Spleen (tissue), 7 donors: ENCODE data around the gene GPAT3.

Experiments
- CTCF ChIP-seq, 11 experiments: fragments of 200-600 bp in 7 of 11; fragments of 450-650 bp in 4 of 11; sonication (generic) in 4 of 11; IDR thresholded peaks in 8 of 11; conservative IDR thresholded peaks in 3 of 11; 1 replicate in 7 of 11; 2 replicates in 4 of 11; pipeline versions ENCODE4 v1.4.0 to v1.8.0; 2016 to 2021; ENCODE audit warnings: antibody characterized with exemption in 11 of 11, inconsistent platforms in 4 of 11, mild to moderate bottlenecking in 1 of 11
- POLR2AphosphoS5 ChIP-seq, 3 donors: sonication (generic); formaldehyde crosslinking; IDR thresholded peaks; one replicate each; pipeline ENCODE4 v1.5.1; 2017; ENCODE audit warnings: antibody characterized with exemption in 3 of 3
- donor health status: DM: no; HTN: no; CAD: no; lungs with moderate emphysema.
- donor health status: DM: no; HTN: no; CAD: no.
- donor health status: DM: no; HTN: no; CAD: no.

- no peak for TF ChIP-seq POLR2AphosphoS5 (IDR thresholded peaks at IDR 0.05)
- TF ChIP-seq CTCF (IDR thresholded peaks at IDR 0.05 in 8 of 11, conservative IDR thresholded peaks at IDR 0.05 in 3 of 11) = no peak
Observed at GRCh38 chr4:83626245-83626836, 90.4 kb downstream of the GPAT3 start.
